AG04450 (cell line): ENCODE measurements around the gene ZNF443. TPM values are rescaled to one million over a fixed set of nuclear protein-coding genes. Genes with fewer than 3 reads are reported as not detected.
"Not testable (repeated sequence)": the region's sequence is repeated elsewhere in the genome, so short reads cannot be mapped to it uniquely, and the experiment has no call there.

Experiments
- CTCF ChIA-PET: fragments of 300-600, 350-600 bp; formaldehyde crosslinking; extraction: SDS; loops from one replicate; lab custom pipeline; 2022; ENCODE audit warnings: antibody characterized with exemption, inconsistent platforms; lab: Charles Lee
- POLR2A ChIA-PET: fragments of 350-600 bp; formaldehyde crosslinking; extraction: SDS; loops from one replicate; lab custom pipeline; 2021; ENCODE audit warnings: antibody characterized with exemption, inconsistent platforms; lab: Yijun Ruan, JAX
- DNase-seq: peaks from one replicate; pipeline ENCODE4 v3.0.0-alpha.2; 2011; ENCODE audit warnings: low read depth, low spot score
- H3K27ac ChIP-seq: one replicate; pipeline ENCODE4 v1.5.1; 2012; ENCODE audit warnings: low read depth, low read length, control low read depth
- H3K27me3 ChIP-seq: one replicate; pipeline ENCODE4 v1.6.0; 2012; ENCODE audit warnings: low read length; ENCODE audit not compliant: control insufficient read depth, insufficient read depth
- H3K4me3 ChIP-seq: 2 replicates; pipeline ENCODE4 v1.5.1; 2011; ENCODE audit warnings: mild to moderate bottlenecking, low read depth, low read length, control low read depth
- H3K9me3 ChIP-seq: 2 replicates; pipeline ENCODE4 v1.5.1; 2012; ENCODE audit warnings: low read length; ENCODE audit not compliant: control insufficient read depth, insufficient read depth
- CTCF ChIP-seq: IDR thresholded peaks from 2 replicates; pipeline ENCODE4 v1.5.1; 2011; ENCODE audit warnings: low read depth, low read length, control low read depth, inconsistent platforms
- polyA plus RNA-seq: library from polyadenylated mRNA; depleted of rRNA; stranded (reverse); fragments of >200 nt; gene quantifications from 2 replicates; pipeline ENCODE4 v1.2.3, GENCODE V29; 2011; rRNA removed

ZNF443 gene
- polyA plus RNA-seq, 1 experiment, result 1.7 TPM

DNA sequence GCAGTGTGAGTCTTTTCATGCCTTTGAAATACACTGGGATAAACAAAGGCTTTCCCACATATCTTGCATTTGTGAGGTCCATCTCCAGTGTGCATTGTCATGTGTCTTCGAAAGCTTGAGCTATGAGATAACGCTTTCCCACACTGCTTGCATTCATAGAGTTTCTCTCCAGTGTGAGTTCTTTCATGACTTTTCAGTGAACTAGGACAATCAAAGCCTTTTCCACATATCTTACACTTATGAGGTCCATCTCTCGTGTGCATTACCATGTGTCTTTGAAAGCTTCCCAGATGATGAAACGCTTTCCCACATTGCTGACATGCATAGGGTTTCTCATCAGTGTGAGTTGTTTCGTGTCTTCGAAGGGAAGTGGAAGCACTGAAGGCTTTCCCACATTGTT lies 49.7 kb downstream of the ZNF443 start:
- H3K4me3 ChIP-seq, H3K27ac ChIP-seq, H3K9me3 ChIP-seq, POLR2A ChIA-PET, DNase-seq, CTCF ChIA-PET, H3K27me3 ChIP-seq: not testable (repeated sequence)

DNA sequence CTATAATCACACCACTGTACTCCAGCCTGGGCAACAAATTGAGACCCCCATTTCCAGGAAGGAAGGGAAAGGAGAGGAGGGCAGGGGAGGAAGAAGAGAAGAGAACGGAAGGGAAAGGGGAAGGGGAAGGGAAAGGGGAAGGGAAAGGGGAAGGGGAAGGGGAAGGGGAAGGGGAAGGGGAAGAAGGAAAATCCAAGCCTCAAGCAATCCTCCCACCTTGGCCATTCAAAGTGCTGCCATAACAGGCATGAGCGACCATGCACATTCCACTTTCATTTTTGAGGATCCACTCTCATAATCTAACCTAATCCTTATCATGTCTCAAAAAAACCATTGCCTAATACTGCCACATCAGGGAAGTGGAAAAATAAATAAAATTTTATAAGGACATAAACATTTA lies 54.5 kb downstream of the ZNF443 start:
- H3K27me3 ChIP-seq, CTCF ChIA-PET, H3K4me3 ChIP-seq, H3K27ac ChIP-seq, DNase-seq, POLR2A ChIA-PET: not testable (repeated sequence)
- H3K9me3 ChIP-seq, result peaks cover 23% of the 10 kb centered on the region

- H3K9me3 ChIP-seq, result peaks cover 35% of the 10 kb centered on the region
- ChIA-PET CTCF (no interaction called here), POLR2A (no interaction called here)
- H3K27ac ChIP-seq, result no peak overlapping the region
- no peak for TF ChIP-seq CTCF
- H3K4me3 ChIP-seq, result no peak overlapping the region
- no peaks in the 10 kb centered on the region for H3K27me3 ChIP-seq
- DNase-seq, result no peak
Observed at GRCh38 chr19:12380444-12380737, 60.4 kb downstream of the ZNF443 start.

DNA sequence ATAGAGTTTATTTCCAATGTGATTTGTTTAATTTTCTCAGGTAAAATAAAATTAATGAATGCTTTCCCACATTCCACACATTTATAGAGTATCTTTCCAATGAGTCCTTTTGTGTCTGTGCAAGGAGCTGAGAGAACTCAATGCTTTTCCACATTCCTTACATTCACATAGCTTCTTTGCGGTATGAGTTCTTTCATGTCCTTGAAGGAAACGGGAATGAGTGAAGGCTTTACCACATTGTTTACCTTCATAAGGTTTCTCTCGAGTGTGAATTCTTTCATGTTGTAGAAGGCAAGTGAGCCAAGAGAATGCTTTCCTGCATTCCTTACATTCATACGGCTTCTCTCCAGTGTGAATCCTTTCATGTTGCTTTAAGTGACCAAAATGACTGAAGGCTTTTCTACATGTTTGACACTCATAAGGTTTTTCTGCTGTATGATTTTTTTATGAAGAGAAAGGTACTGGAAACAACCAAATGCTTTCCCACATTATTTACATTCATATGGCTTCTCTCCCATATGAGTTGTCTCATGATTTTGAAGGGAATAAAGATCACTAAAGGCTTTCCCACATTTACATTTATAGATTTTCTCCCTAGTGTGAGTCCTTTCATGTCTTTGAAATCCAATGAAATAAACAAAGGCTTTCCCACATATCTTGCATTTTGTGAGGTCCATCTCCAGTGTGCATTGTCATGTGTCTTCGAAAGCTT lies 60.9 kb downstream of the ZNF443 start:
- no peak for TF ChIP-seq CTCF
- ChIA-PET CTCF (no interaction called here), POLR2A (no interaction called here)
- no peaks in the 10 kb centered on the region for H3K27me3 ChIP-seq
- no peak for DNase-seq
- H3K27ac ChIP-seq, result no peak overlapping the region
- H3K9me3 ChIP-seq, result peaks cover 35% of the 10 kb centered on the region
- H3K4me3 ChIP-seq, result no peak overlapping the region

Other genes with a start within 250 kb of the ZNF443 start
- gene ZNF44, start 146.1 kb downstream of the ZNF443 start, polyA plus RNA-seq, result 3.9 and 4.8 TPM in 2 replicates
- 1.8 and 2.3 TPM in 2 replicates for gene ZNF563, start 107.4 kb downstream of the ZNF443 start, polyA plus RNA-seq
- gene ZNF442, start 75.3 kb downstream of the ZNF443 start, polyA plus RNA-seq, result 1.2 and 1.4 TPM in 2 replicates
- 0.97 and 1.2 TPM in 2 replicates for gene ZNF799, start 39.8 kb downstream of the ZNF443 start, polyA plus RNA-seq
- gene ZNF709, start 43.8 kb upstream of the ZNF443 start, polyA plus RNA-seq, result 1.4 and 1.7 TPM in 2 replicates
- gene ZNF564, start 110.5 kb upstream of the ZNF443 start, polyA plus RNA-seq, result 3.3 and 4.6 TPM in 2 replicates
- 3.7 and 4.3 TPM in 2 replicates for gene ZNF490, start 169.8 kb upstream of the ZNF443 start, polyA plus RNA-seq
- gene ZNF791, start 169.9 kb upstream of the ZNF443 start, polyA plus RNA-seq, result 13.1 and 15.8 TPM in 2 replicates
- 30.9 and 39.5 TPM in 2 replicates for gene MAN2B1, start 225.7 kb upstream of the ZNF443 start, polyA plus RNA-seq
- gene WDR83, start 225.8 kb upstream of the ZNF443 start, polyA plus RNA-seq, result 5.3 and 6.5 TPM in 2 replicates
- gene DHPS, start 240.9 kb upstream of the ZNF443 start, polyA plus RNA-seq, result 53.4 and 59.1 TPM in 2 replicates
- not detected in 2 replicates for gene GNG14, start 247.0 kb upstream of the ZNF443 start, polyA plus RNA-seq